Eye (tissue), 1 donor: Measurements from ENCODE around the gene CCDC14.
"Not testable (repeated sequence)": the region's sequence is repeated elsewhere in the genome, so short reads cannot be mapped to it uniquely, and the experiment has no call there.

ENCODE experiments used
- DNase-seq: peaks from one replicate; pipeline ENCODE4 v3.0.0-alpha.2; 2015

CCDC14 gene

DNA sequence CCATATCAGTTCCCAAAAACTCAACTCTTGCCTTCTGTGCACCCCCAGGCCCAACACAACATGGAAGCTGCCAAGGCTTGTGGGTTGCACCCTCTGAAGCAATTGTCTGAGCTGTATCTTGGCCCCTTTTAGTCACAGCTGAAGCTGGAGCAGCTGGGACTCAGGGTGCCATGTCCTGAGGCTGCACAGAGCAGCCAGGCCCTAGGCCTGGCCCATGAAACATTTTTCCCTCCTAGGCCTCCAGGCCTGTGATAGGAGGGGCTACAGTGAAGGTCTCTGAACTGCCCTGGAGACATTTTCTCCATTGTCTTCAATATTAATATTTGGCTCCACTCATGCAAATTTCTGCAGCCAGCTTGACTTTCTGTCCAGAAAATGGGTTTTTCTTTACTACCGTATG, 68.8 kb downstream of the CCDC14 start:
- no peak for DNase-seq

- not testable (repeated sequence) for DNase-seq
These were observed 70.0 kb downstream of the CCDC14 start for GRCh38 chr3:123890991-123891390.

- not testable (repeated sequence) for DNase-seq
These were observed 70.9 kb downstream of the CCDC14 start for GRCh38 chr3:123890162-123890561.

GRCh38 chr3:123884993-123885392, 76.0 kb downstream of the CCDC14 start:
- DNase-seq, result no peak

DNA sequence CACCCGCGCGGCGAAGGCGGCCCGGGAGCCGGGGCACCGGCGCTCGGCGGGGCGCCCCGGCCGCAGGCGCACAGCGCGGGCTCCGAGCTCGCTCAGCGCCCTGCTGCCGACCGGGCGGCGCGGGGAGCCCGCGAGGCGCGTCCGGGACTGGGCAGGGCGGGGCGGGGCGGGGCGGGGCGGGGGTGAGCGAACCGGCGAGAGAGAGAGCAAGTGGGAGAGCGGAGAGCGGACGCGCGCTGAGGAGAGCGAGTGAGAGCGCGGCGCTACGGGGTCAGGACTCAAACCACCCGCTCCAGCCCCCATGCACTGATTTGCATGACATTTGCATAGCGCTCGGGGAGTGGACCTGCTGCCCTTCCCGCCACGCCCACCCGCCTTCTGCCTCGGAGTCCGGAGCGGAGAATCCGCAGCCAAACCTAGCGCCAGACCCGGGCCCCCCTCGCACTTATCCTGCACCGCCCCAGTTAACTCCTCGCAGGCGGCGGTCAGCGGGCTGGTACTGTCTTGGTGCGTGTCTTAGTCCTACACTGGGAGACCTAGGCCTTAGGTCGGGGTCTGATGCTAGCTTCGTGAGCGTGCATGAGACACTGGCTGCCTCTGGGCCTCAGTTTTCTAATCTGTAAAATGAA, 76.7 kb downstream of the CCDC14 start, which contains the start of gene MYLK:
MYLK (minus strand) TSS at position 130 of the 629 bp plus-strand sequence. CDS start 90,491 bp downstream, outside the sequence.
- DNase-seq, result peak; percentile 92

- peak; percentile 69 for DNase-seq
These were observed 77.3 kb downstream of the CCDC14 start for GRCh38 chr3:123883701-123884202.

GRCh38 chr3:123883111-123883510, 77.9 kb downstream of the CCDC14 start:
- no peak for DNase-seq

DNA sequence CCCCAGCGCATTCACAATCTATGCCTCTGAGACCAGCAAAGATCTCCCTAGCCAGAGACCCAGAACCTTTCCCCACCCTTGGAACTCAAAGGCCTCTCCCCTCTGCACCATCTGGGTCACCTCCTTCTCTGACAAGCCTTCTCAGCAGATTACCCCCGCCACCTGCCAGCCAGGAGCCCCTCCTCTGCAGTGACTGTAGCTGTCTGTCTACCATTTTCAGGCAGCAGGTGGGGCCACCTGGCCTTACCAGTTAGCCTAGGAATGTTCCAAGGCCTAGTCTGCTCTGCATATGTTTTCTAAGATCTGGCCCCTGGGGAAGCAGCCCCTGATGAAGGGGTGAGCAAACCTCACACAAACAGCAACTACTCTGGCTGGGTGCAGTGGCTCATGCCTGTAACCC, 79.3 kb downstream of the CCDC14 start:
- DNase-seq, result no peak

- peak; percentile 42 for DNase-seq
These were observed 79.9 kb downstream of the CCDC14 start for GRCh38 chr3:123880998-123881561.

- DNase-seq, result no peak
These were observed 82.2 kb downstream of the CCDC14 start for GRCh38 chr3:123878807-123879206.

DNA sequence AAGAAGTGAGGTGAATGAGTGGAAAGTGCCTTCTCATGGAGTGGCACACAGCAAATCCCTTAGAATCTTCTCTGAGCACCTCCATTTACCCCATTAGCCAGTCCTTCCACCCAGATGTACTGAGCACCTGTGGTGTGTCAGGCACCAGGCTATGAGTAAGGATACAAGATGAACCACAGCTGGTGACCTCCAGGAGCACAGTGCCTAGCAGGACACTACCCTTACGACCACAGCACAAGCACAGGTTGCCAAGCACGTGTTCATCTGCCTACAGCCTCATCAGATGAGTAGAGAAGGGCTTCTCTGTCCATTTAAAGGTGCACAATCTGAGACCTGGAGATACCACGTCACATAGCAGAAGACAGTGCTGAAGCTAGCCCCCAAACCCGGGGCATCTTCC, 83.1 kb downstream of the CCDC14 start:
- DNase-seq, result no peak

DNA sequence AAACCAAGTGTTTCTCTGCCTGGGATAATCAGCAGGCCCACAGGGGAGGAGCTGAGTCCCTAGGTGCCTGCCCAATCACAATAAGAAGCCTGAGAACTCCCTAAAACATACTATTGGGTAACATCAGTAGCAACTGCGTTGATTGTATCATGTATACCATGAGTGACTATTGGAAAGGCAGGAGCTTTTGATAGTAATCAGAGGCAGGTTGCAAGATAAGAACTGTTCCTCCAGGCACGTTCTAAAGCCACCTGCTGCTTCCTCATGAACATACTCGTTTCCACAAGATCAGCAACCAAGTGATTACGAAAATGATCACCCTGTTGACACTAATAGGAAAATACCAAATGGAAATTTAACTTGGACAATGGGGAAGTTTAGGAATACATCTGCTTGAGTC, 83.6 kb downstream of the CCDC14 start:
- no peak for DNase-seq

DNA sequence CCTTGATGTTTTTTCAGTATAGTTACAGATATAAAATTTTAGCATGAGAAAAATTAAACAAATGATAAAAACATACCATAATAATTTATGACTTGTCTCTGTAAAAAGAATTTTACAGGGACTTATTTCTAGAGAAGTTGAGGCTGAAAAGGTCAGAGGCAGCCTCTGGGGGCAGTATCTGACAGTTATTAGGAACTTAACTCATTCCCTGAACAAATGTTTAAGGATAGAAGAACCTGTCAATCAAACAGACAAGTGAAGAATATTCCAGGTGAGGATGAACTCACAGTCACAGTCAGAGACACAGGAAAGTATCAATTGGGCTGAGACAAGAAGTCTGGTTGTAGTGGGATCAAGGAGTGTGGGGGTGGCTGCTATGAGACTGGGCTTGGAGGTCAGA, 84.2 kb downstream of the CCDC14 start:
- DNase-seq, result no peak

GRCh38 chr3:123872621-123873020, 88.4 kb downstream of the CCDC14 start:
- no peak for DNase-seq

GRCh38 chr3:123871946-123872345, 89.1 kb downstream of the CCDC14 start:
- DNase-seq, result no peak

GRCh38 chr3:123870033-123870432, 91.0 kb downstream of the CCDC14 start:
- no peak for DNase-seq

GRCh38 chr3:123869165-123869564, 91.9 kb downstream of the CCDC14 start:
- no peak for DNase-seq

GRCh38 chr3:123864706-123865105, 96.3 kb downstream of the CCDC14 start:
- no peak for DNase-seq
